ENCODE data around the gene SRBD1. TPM values are rescaled to one million over a fixed set of nuclear protein-coding genes. Genes with fewer than 3 reads are reported as not detected.

SRBD1 gene
- polyA plus RNA-seq, 1 donor (not counting 4 experiments of a cell fraction or from before 2014, with no cell fraction given) = 8.8 TPM

GRCh38 chr2:45418532-45418931 is 192.5 kb downstream of the SRBD1 start:
- Histone ChIP-seq H3K4me2 (ENCODE audit: control insufficient read depth, extremely low read depth, insufficient read depth, low read depth, low read length) (no peak overlapping the region), H3K9ac (ENCODE audit: control insufficient read depth, extremely low read depth, insufficient read depth, low read length) (no peak overlapping the region), H3K79me2 (ENCODE audit: control insufficient read depth, insufficient read depth, low read length) (no peaks in the 10 kb centered on the region), H3K27ac (ENCODE audit: control insufficient read depth, insufficient read depth, low read length) (no peak overlapping the region), H3K36me3 (ENCODE audit: control insufficient read depth in 2 of 2, extremely low read depth in 1 of 2, insufficient read depth in 2 of 2, low read length in 2 of 2) (peaks cover 0 to 3% of the 10 kb centered on the region in 2 experiments), H3K9me3 (ENCODE audit: control insufficient read depth, low read depth, low read length) (no peaks in the 10 kb centered on the region), H3K4me1 (ENCODE audit: control insufficient read depth, extremely low read depth, insufficient read depth, low read length) (no peaks in the 10 kb centered on the region), H4K20me1 (ENCODE audit: control insufficient read depth, extremely low read depth, insufficient read depth, low read length) (no peaks in the 10 kb centered on the region), H3K4me3 (ENCODE audit: control insufficient read depth in 2 of 3, extremely low read depth in 1 of 3, insufficient read depth in 2 of 3, low read depth in 1 of 3, low read length in 3 of 3) (no peak overlapping the region), H3K9me1 (ENCODE audit: control insufficient read depth, extremely low read depth, insufficient read depth, low read length) (no peaks in the 10 kb centered on the region), H2AFZ (ENCODE audit: control insufficient read depth, low read length) (no peak overlapping the region), H3K27me3 (ENCODE audit: control insufficient read depth, extremely low read depth, insufficient read depth, low read length) (no peaks in the 10 kb centered on the region)
- FAIRE-seq (no peak), DNase-seq (ENCODE audit: low read depth, low spot score) (no peak)
- TF ChIP-seq EZH2 (IDR thresholded peaks at IDR 0.05; ENCODE audit: low read length) = no peak
- TF ChIP-seq CTCF (optimal IDR thresholded peaks at IDR 0.05 in 1 of 3, IDR thresholded peaks at IDR 0.05 in 1 of 3, conservative IDR thresholded peaks at IDR 0.05 in 1 of 3; ENCODE audit: extremely low read depth in 1 of 3, insufficient read depth in 2 of 3, low read length in 3 of 3) = no peak
- dilution Hi-C loops (cut with MboI; ENCODE audit: extremely low pct_ligation_motif_present, low sequenced_read_pairs) = no loop called here

GRCh38 chr2:45415534-45416123 is 195.4 kb downstream of the SRBD1 start:
- no peak overlapping the region for H3K4me2 ChIP-seq (ENCODE audit: control insufficient read depth, extremely low read depth, insufficient read depth, low read depth, low read length)
- no peaks in the 10 kb centered on the region for H3K27me3 ChIP-seq (ENCODE audit: control insufficient read depth, extremely low read depth, insufficient read depth, low read length)
- H3K79me2 ChIP-seq (ENCODE audit: control insufficient read depth, insufficient read depth, low read length) = no peaks in the 10 kb centered on the region
- H3K36me3 ChIP-seq (ENCODE audit: control insufficient read depth in 2 of 2, extremely low read depth in 1 of 2, insufficient read depth in 2 of 2, low read length in 2 of 2) = peaks cover 1 to 3% of the 10 kb centered on the region in 2 experiments
- H3K9ac ChIP-seq (ENCODE audit: control insufficient read depth, extremely low read depth, insufficient read depth, low read length) = no peak overlapping the region
- FAIRE-seq = no peak
- no peaks in the 10 kb centered on the region for H3K9me1 ChIP-seq (ENCODE audit: control insufficient read depth, extremely low read depth, insufficient read depth, low read length)
- H3K4me1 ChIP-seq (ENCODE audit: control insufficient read depth, extremely low read depth, insufficient read depth, low read length) = no peaks in the 10 kb centered on the region
- H2AFZ ChIP-seq (ENCODE audit: control insufficient read depth, low read length) = no peak overlapping the region
- no peaks in the 10 kb centered on the region for H4K20me1 ChIP-seq (ENCODE audit: control insufficient read depth, extremely low read depth, insufficient read depth, low read length)
- H3K4me3 ChIP-seq (ENCODE audit: control insufficient read depth in 2 of 3, extremely low read depth in 1 of 3, insufficient read depth in 2 of 3, low read depth in 1 of 3, low read length in 3 of 3) = no peak overlapping the region
- H3K9me3 ChIP-seq (ENCODE audit: control insufficient read depth, low read depth, low read length) = no peaks in the 10 kb centered on the region
- DNase-seq (ENCODE audit: low read depth, low spot score) = no peak
- dilution Hi-C loops (cut with MboI; ENCODE audit: extremely low pct_ligation_motif_present, low sequenced_read_pairs) = no loop called here
- TF ChIP-seq CTCF (optimal IDR thresholded peaks at IDR 0.05 in 1 of 3, IDR thresholded peaks at IDR 0.05 in 1 of 3, conservative IDR thresholded peaks at IDR 0.05 in 1 of 3; ENCODE audit: extremely low read depth in 1 of 3, insufficient read depth in 2 of 3, low read length in 3 of 3) = no peak
- TF ChIP-seq EZH2 (IDR thresholded peaks at IDR 0.05; ENCODE audit: low read length) = no peak
- no peak overlapping the region for H3K27ac ChIP-seq (ENCODE audit: control insufficient read depth, insufficient read depth, low read length)
